H1 (cell line): Measurements from ENCODE around the gene JPT1. TPM values are rescaled to one million over a fixed set of nuclear protein-coding genes. Genes with fewer than 3 reads are reported as not detected.

Experiments used
- ASH2L ChIP-seq: fragments of 200-600, 300-600 bp; sonication (generic); IDR thresholded peaks from one replicate; pipeline ENCODE4 v1.7.1; 2017; ENCODE audit warnings: low read length
- CBX8 ChIP-seq: fragments of 300-800, 300-1000 bp; sonication (generic); IDR thresholded peaks from 2 replicates; pipeline ENCODE4 v1.7.1; 2016; ENCODE audit warnings: low read depth, low read length, borderline replicate concordance
- CHD1 ChIP-seq: IDR thresholded peaks from 2 replicates; pipeline ENCODE4 v1.6.1; 2012; ENCODE audit warnings: low read depth, low read length, improper control_type of control experiment
- CHD2 ChIP-seq: IDR thresholded peaks from 2 replicates; pipeline ENCODE4 v1.6.1; 2012; ENCODE audit warnings: low read length, improper control_type of control experiment
- EGR1 ChIP-seq: IDR thresholded peaks from 2 replicates; pipeline ENCODE4 v1.6.1; 2011; ENCODE audit warnings: low read depth, low read length, borderline replicate concordance
- FOSL1 ChIP-seq: IDR thresholded peaks from 2 replicates; pipeline ENCODE4 v1.6.1; 2011; ENCODE audit warnings: mild to moderate bottlenecking, low read depth, low read length, moderate library complexity; ENCODE audit not compliant: insufficient read depth
- GABPA ChIP-seq: IDR thresholded peaks from 2 replicates; pipeline ENCODE4 v1.6.1; 2011; ENCODE audit warnings: mild to moderate bottlenecking, low read length, moderate library complexity, borderline replicate concordance; ENCODE audit not compliant: insufficient read depth
- GTF2F1 ChIP-seq: IDR thresholded peaks from 2 replicates; pipeline ENCODE4 v1.6.1; 2012; ENCODE audit warnings: low read depth, low read length, improper control_type of control experiment, borderline replicate concordance
- KDM4A ChIP-seq: IDR thresholded peaks from one replicate; pipeline ENCODE4 v1.7.1; 2012; ENCODE audit warnings: low read depth, mild to moderate bottlenecking, moderate library complexity, low read length, inconsistent platforms; ENCODE audit not compliant: severe bottlenecking
- NRF1 ChIP-seq: IDR thresholded peaks from 2 replicates; pipeline ENCODE4 v1.6.1; 2011; ENCODE audit warnings: mild to moderate bottlenecking, low read depth, low read length, improper control_type of control experiment
- PHF8 ChIP-seq: fragments of 200-600 bp; sonication (generic); conservative IDR thresholded peaks from 2 replicates; pipeline ENCODE4 v1.7.1; 2012; ENCODE audit warnings: low read depth, mild to moderate bottlenecking, inconsistent platforms, low read length, moderate library complexity
- SAP30 ChIP-seq: fragments of 300-600 bp; sonication (generic); IDR thresholded peaks from 2 replicates; pipeline ENCODE4 v1.7.1; 2012; ENCODE audit warnings: low read length, moderate library complexity, mild to moderate bottlenecking, inconsistent platforms; ENCODE audit not compliant: insufficient read depth, insufficient replicate concordance
- SIN3A ChIP-seq, 2 experiments: IDR thresholded peaks in 1 of 2; conservative IDR thresholded peaks in 1 of 2; 2 replicates each; pipeline ENCODE4 v1.6.1; 2011 to 2012; ENCODE audit warnings: low read length in 2 of 2, improper control_type of control experiment in 1 of 2, low read depth in 1 of 2, mild to moderate bottlenecking in 1 of 2
- SIX5 ChIP-seq: IDR thresholded peaks from 2 replicates; pipeline ENCODE4 v1.6.1; 2011; ENCODE audit warnings: mild to moderate bottlenecking, low read depth, low read length
- SP4 ChIP-seq: IDR thresholded peaks from 2 replicates; pipeline ENCODE4 v1.6.1; 2012; ENCODE audit warnings: low read length, inconsistent platforms
- SRF ChIP-seq: IDR thresholded peaks from 2 replicates; pipeline ENCODE4 v1.6.1; 2011; ENCODE audit warnings: mild to moderate bottlenecking, low read depth, low read length, moderate library complexity
- TAF1 ChIP-seq: IDR thresholded peaks from 2 replicates; pipeline ENCODE4 v1.6.1; 2011; ENCODE audit warnings: mild to moderate bottlenecking, low read depth, low read length
- YY1 ChIP-seq: IDR thresholded peaks from 2 replicates; pipeline ENCODE4 v1.6.1; 2011; ENCODE audit warnings: low read depth, mild to moderate bottlenecking, low read length
- ZNF274 ChIP-seq: IDR thresholded peaks from 2 replicates; pipeline ENCODE4 v1.7.0; 2012; ENCODE audit warnings: low read length, borderline replicate concordance; ENCODE audit errors: extremely low read depth
- polyA plus RNA-seq, 7 experiments: library from polyadenylated mRNA; depleted of rRNA in 3 of 7; stranded (reverse) in 5 of 7; unstranded in 2 of 7; fragments of >200 nt in 5 of 7; fragments of 200-250 nt in 2 of 7; gene quantifications; 1 replicate in 5 of 7; 2 replicates in 1 of 7; 4 replicates in 1 of 7; pipeline versions ENCODE4 v1.2.1 to v1.2.3, GENCODE V29; 2011 to 2013; ENCODE audit warnings: missing spikeins in 2 of 7, mixed read lengths in 2 of 7
- total RNA-seq: library from RNA; stranded (reverse); fragmentation: NEBNext Ultra II Directional; extraction: Animal tissue kit (Norgen Biotek cat#: 25700); gene quantifications from 2 replicates; pipeline ENCODE4 v1.2.1, GENCODE V29; 2021
- TF ChIP-seq, protein P1 (sequence below), 3 experiments: IDR thresholded peaks; 1 replicate in 2 of 3; 2 replicates in 1 of 3; pipeline versions ENCODE4 v1.5.1 to v1.6.1; 2011; ENCODE audit warnings: low read length in 3 of 3, mild to moderate bottlenecking in 3 of 3, inconsistent platforms in 2 of 3, low read depth in 1 of 3, moderate library complexity in 1 of 3; ENCODE audit not compliant: insufficient read depth in 1 of 3; ENCODE audit errors: control extremely low read depth in 1 of 3

The JPT1 gene
- total and polyA plus RNA-seq, 2 of the 8 experiments (the other 6 are each of a cell fraction or from before 2014, with no cell fraction given): 154 to 369 TPM

DNA sequence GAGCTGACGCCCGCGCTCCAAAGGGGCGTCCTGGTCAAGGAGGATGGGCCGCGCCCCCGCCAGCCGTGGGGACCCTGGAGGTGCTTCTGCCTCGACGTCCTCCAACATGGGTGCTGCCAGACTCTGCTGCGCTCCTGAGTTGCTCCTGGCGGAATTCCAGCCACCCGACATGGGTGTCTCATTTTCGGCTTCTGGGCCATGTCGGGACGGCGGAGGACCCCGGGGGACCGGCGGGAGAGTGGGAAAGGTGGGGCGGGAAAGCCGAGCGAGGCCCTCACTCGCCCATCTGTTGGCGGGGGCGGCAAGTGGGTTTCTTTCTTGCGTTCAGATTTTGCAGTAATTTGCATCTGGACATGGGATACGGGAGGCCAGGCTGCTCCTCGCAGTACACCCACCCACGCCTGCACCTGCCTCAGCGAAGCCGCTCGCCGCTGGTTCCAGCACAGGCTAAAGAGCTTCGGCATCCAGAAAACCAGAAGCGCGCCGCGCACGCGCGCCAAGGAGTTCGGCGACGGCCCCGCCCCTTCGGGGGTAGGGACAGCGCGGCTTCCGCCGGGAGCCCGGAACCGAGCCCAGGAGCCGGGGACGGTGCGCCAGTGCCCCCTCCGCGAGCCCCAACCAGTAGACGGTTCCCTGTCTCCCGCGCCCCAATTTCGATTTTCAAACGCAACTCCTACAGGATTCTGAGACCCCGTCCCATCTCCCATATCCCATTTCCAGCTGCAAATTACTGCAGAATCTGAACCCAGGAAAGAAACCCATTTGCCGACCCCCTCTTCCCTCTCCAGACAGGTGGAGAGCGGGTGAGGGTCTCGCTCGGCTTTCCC, 44.7 kb downstream of the JPT1 start, which contains the start of gene ARMC7 (continued):
- TF ChIP-seq, protein P1, sequence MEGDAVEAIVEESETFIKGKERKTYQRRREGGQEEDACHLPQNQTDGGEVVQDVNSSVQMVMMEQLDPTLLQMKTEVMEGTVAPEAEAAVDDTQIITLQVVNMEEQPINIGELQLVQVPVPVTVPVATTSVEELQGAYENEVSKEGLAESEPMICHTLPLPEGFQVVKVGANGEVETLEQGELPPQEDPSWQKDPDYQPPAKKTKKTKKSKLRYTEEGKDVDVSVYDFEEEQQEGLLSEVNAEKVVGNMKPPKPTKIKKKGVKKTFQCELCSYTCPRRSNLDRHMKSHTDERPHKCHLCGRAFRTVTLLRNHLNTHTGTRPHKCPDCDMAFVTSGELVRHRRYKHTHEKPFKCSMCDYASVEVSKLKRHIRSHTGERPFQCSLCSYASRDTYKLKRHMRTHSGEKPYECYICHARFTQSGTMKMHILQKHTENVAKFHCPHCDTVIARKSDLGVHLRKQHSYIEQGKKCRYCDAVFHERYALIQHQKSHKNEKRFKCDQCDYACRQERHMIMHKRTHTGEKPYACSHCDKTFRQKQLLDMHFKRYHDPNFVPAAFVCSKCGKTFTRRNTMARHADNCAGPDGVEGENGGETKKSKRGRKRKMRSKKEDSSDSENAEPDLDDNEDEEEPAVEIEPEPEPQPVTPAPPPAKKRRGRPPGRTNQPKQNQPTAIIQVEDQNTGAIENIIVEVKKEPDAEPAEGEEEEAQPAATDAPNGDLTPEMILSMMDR (IDR thresholded peaks at IDR 0.05; ENCODE audit: control extremely low read depth in 1 of 3, insufficient read depth in 1 of 3, low read depth in 1 of 3, low read length in 3 of 3): no peak
- TF ChIP-seq TAF1 (peak; percentile 50; the same call in 1 of the 2 replicates), CHD2 (no peak), GTF2F1 (no peak), SIX5 (no peak), ASH2L (peak; percentile 54), ZNF274 (no peak), KDM4A (peak; percentile 71), GABPA (peak; percentile 42; the same call in 1 of the 2 replicates), PHF8 (peak; percentile 45; the same call in 1 of the 2 replicates), SP4 (0 out of 2 replicates have a peak, but pooled peaks have one; percentile 45), CBX8 (no peak), YY1 (0 out of 2 replicates have a peak, but pooled peaks have one; percentile 14), NRF1 (peak; percentile 84), EGR1 (peak; percentile 54; the same call in 1 of the 2 replicates), CHD1 (no peak), SAP30 (peak; percentile 44), SIN3A (conservative IDR thresholded peaks at IDR 0.05 in 1 of 2, IDR thresholded peaks at IDR 0.05 in 1 of 2; ENCODE audit: low read depth in 1 of 2, low read length in 2 of 2) (0 out of 4 replicates have a peak, but pooled peaks of 1 of the 2 experiments have one; percentile 8), FOSL1 (no peak), SRF (no peak)
